Tibial nerve (tissue), 4 donors: Measurements from ENCODE around the gene BAIAP2L1. TPM values are rescaled to one million over a fixed set of nuclear protein-coding genes. Genes with fewer than 3 reads are reported as not detected.
A peak's percentile ranks its signal among the peaks of the same experiment; 100 is the strongest.
"Not testable (repeated sequence)": the region's sequence is repeated elsewhere in the genome, so short reads cannot be mapped to it uniquely, and the experiment has no call there.

Source experiments
- DNase-seq, 2 donors: peaks; one replicate each; pipeline ENCODE4 v3.0.0-alpha.2; 2019; ENCODE audit warnings: low spot score in 2 of 2
- H3K27ac ChIP-seq, 4 donors: fragments of 200-600 bp; sonication (generic) in 3 of 4; one replicate each; pipeline ENCODE4 v1.5.1; 2017 to 2019; ENCODE audit warnings: mild to moderate bottlenecking in 1 of 4
- H3K27me3 ChIP-seq, 2 donors: fragments of 200-600 bp; sonication (generic) in 1 of 2; one replicate each; pipeline versions ENCODE4 v1.5.1 to v1.6.0; 2017 to 2019
- H3K36me3 ChIP-seq, 3 donors: fragments of 200-600 bp; sonication (generic); one replicate each; pipeline ENCODE4 v1.5.1; 2018 to 2019
- H3K4me1 ChIP-seq, 4 donors: fragments of 200-600 bp; sonication (generic) in 3 of 4; one replicate each; pipeline ENCODE4 v1.5.1; 2017 to 2019
- H3K4me3 ChIP-seq, 4 donors: fragments of 200-600 bp; sonication (generic) in 3 of 4; one replicate each; pipeline ENCODE4 v1.5.1; 2017 to 2019; ENCODE audit warnings: mild to moderate bottlenecking in 1 of 4, moderate library complexity in 1 of 4
- H3K9me3 ChIP-seq, 4 donors: fragments of 200-600 bp; sonication (generic) in 3 of 4; one replicate each; pipeline ENCODE4 v1.5.1; 2017 to 2019
- CTCF ChIP-seq, 5 experiments: fragments of 200-600 bp in 3 of 5; fragments of 450-650 bp in 2 of 5; sonication (generic) in 3 of 5; IDR thresholded peaks; one replicate each; pipeline ENCODE4 v1.5.1; 2016 to 2019; ENCODE audit warnings: antibody characterized with exemption in 5 of 5, mild to moderate bottlenecking in 3 of 5, moderate library complexity in 2 of 5
- EP300 ChIP-seq, 2 donors: sonication (generic); formaldehyde crosslinking; IDR thresholded peaks; one replicate each; pipeline ENCODE4 v1.6.1; 2017; ENCODE audit warnings: antibody characterized with exemption in 2 of 2, mild to moderate bottlenecking in 1 of 2
- POLR2A ChIP-seq, 2 donors: fragments of 450-650 bp; IDR thresholded peaks; one replicate each; pipeline ENCODE4 v1.6.1; 2017; ENCODE audit warnings: antibody characterized with exemption in 2 of 2, mild to moderate bottlenecking in 2 of 2, moderate library complexity in 2 of 2
- WGBS, 2 donors: methylation state at CpG; one replicate each; pipeline ENCODE4 v1.1.5; 2018; 5-methylcytosine and 5-hydroxymethylcytosine counted together
- total RNA-seq, 4 donors: library from RNA; depleted of rRNA; stranded (reverse); fragments of >200 nt; gene quantifications; one replicate each; pipeline ENCODE4 v1.1.0, GENCODE V29; 2016

BAIAP2L1 gene
- 1 to 10 TPM in 3 of 4 donors, under 1 TPM in 1; 0.42 to 2.7 (median 1.7) TPM for total RNA-seq

GRCh38 chr7:98400542-98401340 is at the start of gene BAIAP2L1:
TSS of gene BAIAP2L1 (minus strand) at chr7:98401090. CDS start at chr7:98400852, 238 bp downstream.
- peak in 1 of 2 donors; percentile 21 for DNase-seq
- Histone ChIP-seq H3K9me3 (no peaks in the 10 kb centered on the region), H3K27me3 (peaks cover 0 to 36% of the 10 kb centered on the region in 2 donors), H3K4me3 (peak within 1 kb of the TSS in 3 of 4 donors; percentile 23 to 57 (median 49)), H3K4me1 (peaks cover 0 to 20% (median 5%) of the 10 kb centered on the region in 4 donors), H3K27ac (peak within 1 kb of the TSS in 2 of 4 donors; percentile 60 to 75), H3K36me3 (no peaks in the 10 kb centered on the region)
- TF ChIP-seq POLR2A (IDR thresholded peaks at IDR 0.05) (no peak), EP300 (IDR thresholded peaks at IDR 0.05) (no peak), CTCF (IDR thresholded peaks at IDR 0.05) (peak in 1 of 5 experiments; percentile 31)
- WGBS, 2 donors = 0 to 1% methylated on average over 13 to 22 of the region's 76 CpGs

GRCh38 chr7:98448766-98449165 is 47.9 kb upstream of the BAIAP2L1 start:
- Histone ChIP-seq H3K36me3 (no peaks in the 10 kb centered on the region), H3K27me3 (no peaks in the 10 kb centered on the region), H3K27ac (no peak overlapping the region), H3K4me3 (no peak overlapping the region), H3K9me3 (peaks cover 0 to 20% (median 0%) of the 10 kb centered on the region in 4 donors), H3K4me1 (no peaks in the 10 kb centered on the region)
- 54 to 75% methylated on average over 7 of the region's 7 CpGs for WGBS, 2 donors
- no peak for DNase-seq
- TF ChIP-seq POLR2A (IDR thresholded peaks at IDR 0.05) (no peak), CTCF (IDR thresholded peaks at IDR 0.05) (no peak), EP300 (IDR thresholded peaks at IDR 0.05) (no peak)

GRCh38 chr7:98440992-98441391 is 40.1 kb upstream of the BAIAP2L1 start:
- H3K36me3 ChIP-seq, H3K4me1 ChIP-seq, H3K4me3 ChIP-seq, H3K27ac ChIP-seq, H3K27me3 ChIP-seq, DNase-seq: not testable (repeated sequence)
- 89 to 92% methylated on average over 2 of the region's 2 CpGs for WGBS, 2 donors
- peaks cover 0 to 24% (median 0%) of the 10 kb centered on the region in 4 donors for H3K9me3 ChIP-seq

- no peak overlapping the region for H3K27ac ChIP-seq
- 36 to 46% methylated on average over 2 of the region's 2 CpGs for WGBS, 2 donors
- no peak overlapping the region for H3K4me3 ChIP-seq
- DNase-seq = no peak
- H3K27me3 ChIP-seq = no peaks in the 10 kb centered on the region
- no peaks in the 10 kb centered on the region for H3K4me1 ChIP-seq
- TF ChIP-seq POLR2A (IDR thresholded peaks at IDR 0.05) = no peak
- TF ChIP-seq CTCF (IDR thresholded peaks at IDR 0.05) = no peak
- no peak for TF ChIP-seq EP300 (IDR thresholded peaks at IDR 0.05)
- peaks cover 0 to 22% (median 0%) of the 10 kb centered on the region in 4 donors for H3K9me3 ChIP-seq
- no peaks in the 10 kb centered on the region for H3K36me3 ChIP-seq
Observed at GRCh38 chr7:98439484-98439883, 38.6 kb upstream of the BAIAP2L1 start.

GRCh38 chr7:98434087-98434486 is 33.2 kb upstream of the BAIAP2L1 start:
- no peak for TF ChIP-seq EP300 (IDR thresholded peaks at IDR 0.05)
- TF ChIP-seq CTCF (IDR thresholded peaks at IDR 0.05) = no peak
- no peak for TF ChIP-seq POLR2A (IDR thresholded peaks at IDR 0.05)
- no peak for DNase-seq
- Histone ChIP-seq H3K4me3 (no peak overlapping the region), H3K27me3 (no peaks in the 10 kb centered on the region), H3K27ac (no peak overlapping the region), H3K9me3 (peaks cover 0 to 3% (median 0%) of the 10 kb centered on the region in 4 donors), H3K36me3 (no peaks in the 10 kb centered on the region), H3K4me1 (no peaks in the 10 kb centered on the region)
- WGBS, 2 donors = 75 to 89% methylated on average over 10 of the region's 10 CpGs
